ENCODE data around the gene PALLD.

The PALLD gene

DNA sequence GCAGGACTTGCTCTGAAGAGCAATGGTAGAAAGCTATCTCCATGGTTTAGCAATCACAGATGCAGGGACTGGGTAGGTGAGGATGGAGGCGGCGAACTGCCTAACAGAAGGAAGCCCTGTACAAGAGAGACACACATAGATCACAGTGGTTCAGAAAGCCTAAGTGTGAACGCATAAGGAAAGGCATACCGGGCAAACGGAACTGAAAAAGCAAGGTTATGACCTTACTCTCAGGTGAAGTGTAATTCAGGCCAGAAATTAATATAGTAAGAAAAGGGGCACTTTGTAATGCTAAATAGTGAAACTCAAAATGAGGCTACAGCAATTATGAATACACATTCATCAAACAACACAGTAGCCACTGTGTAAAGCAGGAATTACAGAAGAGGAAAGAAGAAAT, 126.6 kb downstream of the PALLD start:
- H3K9ac ChIP-seq (ENCODE audit: low read depth, low read length, poor library complexity): no peak overlapping the region
- no peak overlapping the region for H3K14ac ChIP-seq (ENCODE audit: low read length)
- H3K23ac ChIP-seq (ENCODE audit: low read depth, low read length, poor library complexity): no peak overlapping the region
- H4K8ac ChIP-seq (ENCODE audit: low read depth, low read length): no peak overlapping the region
- WGBS, 2 donors (ENCODE audit: extremely low coverage in 2 of 2, insufficient read length in 2 of 2, insufficient replicate concordance in 1 of 2): no CpG with 5 or more reads among the region's 5 CpGs
- no peaks in the 10 kb centered on the region for H3K36me3 ChIP-seq (replicated peaks in 1 of 2; ENCODE audit: control insufficient read depth in 2 of 2, insufficient read depth in 2 of 2, low read length in 2 of 2)
- no peaks in the 10 kb centered on the region for H3K79me1 ChIP-seq (ENCODE audit: low read depth, low read length)
- DNase-seq (ENCODE audit: low spot score): no peak
- no peak overlapping the region for H2BK12ac ChIP-seq (ENCODE audit: low read length)
- no peak overlapping the region for H2BK120ac ChIP-seq (ENCODE audit: low read depth, low read length)
- no peak overlapping the region for H3K4me2 ChIP-seq (ENCODE audit: insufficient read depth, low read length, poor library complexity, severe bottlenecking)
- H3K4me1 ChIP-seq (ENCODE audit: control insufficient read depth in 2 of 2, insufficient read depth in 1 of 2, low read depth in 1 of 2, low read length in 2 of 2): peaks cover 0 to 4% of the 10 kb centered on the region in 2 donors
- no peak overlapping the region for H3K4me3 ChIP-seq (ENCODE audit: low read length in 2 of 2)
- no peak overlapping the region for H2BK15ac ChIP-seq (ENCODE audit: low read length)
- no peak overlapping the region for H3K27ac ChIP-seq (replicated peaks; ENCODE audit: low read length)
- H4K91ac ChIP-seq (ENCODE audit: low read depth, low read length, poor library complexity): no peak overlapping the region
- H3K18ac ChIP-seq (ENCODE audit: low read length): no peak overlapping the region
- H3K9me3 ChIP-seq (replicated peaks in 1 of 2; ENCODE audit: control insufficient read depth in 2 of 2, insufficient read depth in 1 of 2, low read depth in 1 of 2, low read length in 2 of 2): no peaks in the 10 kb centered on the region
- no peak overlapping the region for H2BK5ac ChIP-seq (ENCODE audit: low read length)
- H2AFZ ChIP-seq (ENCODE audit: low read length): no peak overlapping the region
- H2AK5ac ChIP-seq (ENCODE audit: low read depth, low read length): no peak overlapping the region
- H3K27me3 ChIP-seq (ENCODE audit: control insufficient read depth in 3 of 3, insufficient read depth in 3 of 3, low read depth in 1 of 3, low read length in 3 of 3): no peaks in the 10 kb centered on the region
- no peak overlapping the region for H3K4ac ChIP-seq (ENCODE audit: low read length)

DNA sequence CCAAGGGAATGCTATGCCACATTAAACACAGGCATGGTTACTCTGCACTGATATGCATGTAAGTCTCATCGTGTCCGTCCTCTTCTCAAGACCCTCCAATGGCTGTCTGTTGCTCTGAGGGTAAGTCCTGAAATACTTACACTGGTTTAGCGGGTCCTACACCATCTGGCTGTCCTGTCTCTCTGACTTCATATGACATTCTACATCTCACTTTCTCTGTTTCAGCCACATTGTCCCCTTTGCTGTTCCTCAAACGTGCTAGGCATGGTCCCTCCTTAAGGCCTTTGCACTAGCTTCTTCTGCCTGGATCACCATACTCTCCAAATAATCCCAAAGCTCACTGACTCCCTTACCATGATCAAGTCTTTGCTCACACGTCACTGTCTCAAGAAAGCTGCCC, 131.4 kb downstream of the PALLD start:
- H3K27me3 ChIP-seq (ENCODE audit: control insufficient read depth in 3 of 3, insufficient read depth in 3 of 3, low read depth in 1 of 3, low read length in 3 of 3): no peaks in the 10 kb centered on the region
- H2BK5ac ChIP-seq (ENCODE audit: low read length): no peak overlapping the region
- H4K91ac ChIP-seq (ENCODE audit: low read depth, low read length, poor library complexity): no peak overlapping the region
- WGBS, 2 donors (ENCODE audit: extremely low coverage in 2 of 2, insufficient read length in 2 of 2, insufficient replicate concordance in 1 of 2): no CpG with 5 or more reads among the region's 5 CpGs
- H4K8ac ChIP-seq (ENCODE audit: low read depth, low read length): no peak overlapping the region
- no peak overlapping the region for H3K27ac ChIP-seq (replicated peaks; ENCODE audit: low read length)
- H2BK15ac ChIP-seq (ENCODE audit: low read length): no peak overlapping the region
- H3K79me1 ChIP-seq (ENCODE audit: low read depth, low read length): no peaks in the 10 kb centered on the region
- H3K36me3 ChIP-seq (replicated peaks in 1 of 2; ENCODE audit: control insufficient read depth in 2 of 2, insufficient read depth in 2 of 2, low read length in 2 of 2): no peaks in the 10 kb centered on the region
- H3K4me1 ChIP-seq (ENCODE audit: control insufficient read depth in 2 of 2, insufficient read depth in 1 of 2, low read depth in 1 of 2, low read length in 2 of 2): peaks cover 7 to 10% of the 10 kb centered on the region in 2 donors
- H3K14ac ChIP-seq (ENCODE audit: low read length): no peak overlapping the region
- H3K4ac ChIP-seq (ENCODE audit: low read length): no peak overlapping the region
- H2BK120ac ChIP-seq (ENCODE audit: low read depth, low read length): no peak overlapping the region
- no peak overlapping the region for H3K9ac ChIP-seq (ENCODE audit: low read depth, low read length, poor library complexity)
- no peak for DNase-seq (ENCODE audit: low spot score)
- H3K9me3 ChIP-seq (replicated peaks in 1 of 2; ENCODE audit: control insufficient read depth in 2 of 2, insufficient read depth in 1 of 2, low read depth in 1 of 2, low read length in 2 of 2): no peaks in the 10 kb centered on the region
- H2AK5ac ChIP-seq (ENCODE audit: low read depth, low read length): no peak overlapping the region
- H3K18ac ChIP-seq (ENCODE audit: low read length): no peak overlapping the region
- no peak overlapping the region for H2BK12ac ChIP-seq (ENCODE audit: low read length)
- peak overlapping the region; percentile 3 for H3K23ac ChIP-seq (ENCODE audit: low read depth, low read length, poor library complexity)
- no peak overlapping the region for H3K4me3 ChIP-seq (ENCODE audit: low read length in 2 of 2)
- H3K4me2 ChIP-seq (ENCODE audit: insufficient read depth, low read length, poor library complexity, severe bottlenecking): no peak overlapping the region
- H2AFZ ChIP-seq (ENCODE audit: low read length): no peak overlapping the region

DNA sequence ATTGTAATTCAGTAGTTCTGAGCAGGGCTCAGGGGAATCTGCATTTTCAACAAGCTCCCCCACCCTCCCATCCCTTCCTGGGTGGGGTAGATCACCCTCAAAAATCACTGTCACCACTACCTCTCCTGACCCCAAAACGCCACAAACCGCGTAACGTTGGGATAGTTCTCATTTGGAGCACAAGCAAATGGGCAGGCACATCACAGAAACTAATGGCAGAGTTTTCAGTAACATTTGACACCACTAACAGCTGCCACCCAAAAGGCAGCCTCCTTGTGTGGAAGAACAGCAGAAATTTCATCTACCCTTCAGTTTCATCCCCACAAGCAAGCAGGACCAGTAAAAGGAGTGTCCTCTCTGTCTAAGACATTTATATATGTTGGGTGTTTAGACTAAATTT, 132.7 kb downstream of the PALLD start:
- Histone ChIP-seq H3K4me1 (ENCODE audit: control insufficient read depth in 2 of 2, insufficient read depth in 1 of 2, low read depth in 1 of 2, low read length in 2 of 2) (peaks cover 12 to 13% of the 10 kb centered on the region in 2 donors), H3K4me3 (ENCODE audit: low read length in 2 of 2) (no peak overlapping the region), H3K9me3 (replicated peaks in 1 of 2; ENCODE audit: control insufficient read depth in 2 of 2, insufficient read depth in 1 of 2, low read depth in 1 of 2, low read length in 2 of 2) (no peaks in the 10 kb centered on the region), H3K23ac (ENCODE audit: low read depth, low read length, poor library complexity) (no peak overlapping the region), H3K79me1 (ENCODE audit: low read depth, low read length) (no peaks in the 10 kb centered on the region), H3K36me3 (replicated peaks in 1 of 2; ENCODE audit: control insufficient read depth in 2 of 2, insufficient read depth in 2 of 2, low read length in 2 of 2) (no peaks in the 10 kb centered on the region), H4K8ac (ENCODE audit: low read depth, low read length) (no peak overlapping the region), H3K9ac (ENCODE audit: low read depth, low read length, poor library complexity) (no peak overlapping the region), H2AK5ac (ENCODE audit: low read depth, low read length) (no peak overlapping the region), H3K27ac (replicated peaks; ENCODE audit: low read length) (no peak overlapping the region), H3K27me3 (ENCODE audit: control insufficient read depth in 3 of 3, insufficient read depth in 3 of 3, low read depth in 1 of 3, low read length in 3 of 3) (no peaks in the 10 kb centered on the region), H2BK120ac (ENCODE audit: low read depth, low read length) (no peak overlapping the region), H3K18ac (ENCODE audit: low read length) (no peak overlapping the region), H4K91ac (ENCODE audit: low read depth, low read length, poor library complexity) (no peak overlapping the region), H2BK5ac (ENCODE audit: low read length) (no peak overlapping the region), H3K4me2 (ENCODE audit: insufficient read depth, low read length, poor library complexity, severe bottlenecking) (no peak overlapping the region), H2AFZ (ENCODE audit: low read length) (no peak overlapping the region), H2BK12ac (ENCODE audit: low read length) (no peak overlapping the region), H3K4ac (ENCODE audit: low read length) (no peak overlapping the region), H2BK15ac (ENCODE audit: low read length) (no peak overlapping the region), H3K14ac (ENCODE audit: low read length) (no peak overlapping the region)
- no CpG with 5 or more reads among the region's 4 CpGs for WGBS, 2 donors (ENCODE audit: extremely low coverage in 2 of 2, insufficient read length in 2 of 2, insufficient replicate concordance in 1 of 2)
- DNase-seq (ENCODE audit: low spot score): no peak

DNA sequence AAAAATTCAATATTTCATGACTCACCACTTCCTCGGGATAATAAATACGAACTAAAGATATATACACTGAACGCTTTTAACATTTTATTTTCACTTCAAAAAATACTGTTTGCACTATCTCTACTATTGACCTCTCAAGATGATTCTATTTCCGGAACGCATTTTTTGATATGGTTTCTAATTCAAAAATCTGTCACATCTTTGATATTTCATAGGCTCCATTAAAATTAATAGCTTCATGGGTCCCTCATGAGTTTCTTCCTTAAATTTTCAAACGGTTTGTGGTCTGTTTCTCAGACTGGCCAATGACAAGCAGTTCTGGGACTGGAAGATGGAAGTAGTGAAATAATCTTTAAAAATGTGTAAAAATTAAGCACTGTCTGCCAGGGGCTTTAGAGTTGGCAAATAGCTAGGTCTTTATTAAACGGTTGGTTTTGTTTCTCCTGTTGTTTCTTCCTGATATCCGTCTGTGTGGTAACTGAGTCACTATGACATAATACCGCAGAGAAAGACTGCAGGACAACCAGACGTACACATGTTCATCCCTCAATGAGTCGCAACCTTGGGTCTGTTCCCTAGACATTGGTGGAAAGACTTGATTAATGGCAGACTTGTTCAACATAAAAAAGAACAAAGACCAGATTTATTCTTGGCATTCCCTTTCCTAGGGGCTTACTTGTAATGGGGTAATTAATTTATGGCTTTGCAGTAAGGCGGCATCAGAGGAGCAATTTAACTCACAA, 133.8 kb downstream of the PALLD start:
- Histone ChIP-seq H3K36me3 (replicated peaks in 1 of 2; ENCODE audit: control insufficient read depth in 2 of 2, insufficient read depth in 2 of 2, low read length in 2 of 2) (no peaks in the 10 kb centered on the region), H4K8ac (ENCODE audit: low read depth, low read length) (no peak overlapping the region), H3K4me1 (ENCODE audit: control insufficient read depth in 2 of 2, insufficient read depth in 1 of 2, low read depth in 1 of 2, low read length in 2 of 2) (peaks cover 12 to 13% of the 10 kb centered on the region in 2 donors), H2BK120ac (ENCODE audit: low read depth, low read length) (no peak overlapping the region), H3K4me3 (ENCODE audit: low read length in 2 of 2) (peak overlapping the region; percentile 86), H3K27ac (replicated peaks; ENCODE audit: low read length) (peak overlapping the region; percentile 99), H3K4me2 (ENCODE audit: insufficient read depth, low read length, poor library complexity, severe bottlenecking) (peak overlapping the region; percentile 83), H3K79me1 (ENCODE audit: low read depth, low read length) (no peaks in the 10 kb centered on the region), H2BK5ac (ENCODE audit: low read length) (no peak overlapping the region), H3K27me3 (ENCODE audit: control insufficient read depth in 3 of 3, insufficient read depth in 3 of 3, low read depth in 1 of 3, low read length in 3 of 3) (no peaks in the 10 kb centered on the region), H3K18ac (ENCODE audit: low read length) (no peak overlapping the region), H2BK12ac (ENCODE audit: low read length) (no peak overlapping the region), H3K4ac (ENCODE audit: low read length) (no peak overlapping the region), H3K23ac (ENCODE audit: low read depth, low read length, poor library complexity) (no peak overlapping the region), H2AFZ (ENCODE audit: low read length) (peak overlapping the region; percentile 94), H3K9ac (ENCODE audit: low read depth, low read length, poor library complexity) (no peak overlapping the region), H2BK15ac (ENCODE audit: low read length) (no peak overlapping the region), H3K9me3 (replicated peaks in 1 of 2; ENCODE audit: control insufficient read depth in 2 of 2, insufficient read depth in 1 of 2, low read depth in 1 of 2, low read length in 2 of 2) (no peaks in the 10 kb centered on the region), H3K14ac (ENCODE audit: low read length) (no peak overlapping the region), H2AK5ac (ENCODE audit: low read depth, low read length) (no peak overlapping the region), H4K91ac (ENCODE audit: low read depth, low read length, poor library complexity) (no peak overlapping the region)
- WGBS, 2 donors (ENCODE audit: extremely low coverage in 2 of 2, insufficient read length in 2 of 2, insufficient replicate concordance in 1 of 2): 100% methylated on average over 1 of the region's 12 CpGs; no CpG with 5 or more reads in 1 of the 2 donors
- no peak for DNase-seq (ENCODE audit: low spot score)

All from neuronal stem cell (in vitro differentiated cells).